SKM-1 treated with dmso at 0.1 percent for 144 hours (cell line): Measurements from ENCODE around the gene F5.
A peak's percentile ranks its signal among the peaks of the same experiment; 100 is the strongest.

Experiments
- DNase-seq: peaks from one replicate; lab custom pipeline; 2025; ENCODE audit not compliant: unreplicated experiment; lab: John Stamatoyannopoulos, UW

Gene F5

GRCh38 chr1:169588785-169589485 lies 2.7 kb upstream of the F5 start:
- DNase-seq, result no peak

GRCh38 chr1:169588112-169588511 lies 1.8 kb upstream of the F5 start:
- DNase-seq, result no peak

- no peak for DNase-seq
Observed at GRCh38 chr1:169586067-169586394, 250 bp downstream of the F5 start.

- DNase-seq, result peak; percentile 78
Observed at GRCh38 chr1:169585181-169585580, 1.1 kb downstream of the F5 start.

- DNase-seq, result no peak
Observed at GRCh38 chr1:169584483-169585144, 1.7 kb downstream of the F5 start.

- no peak for DNase-seq
Observed at GRCh38 chr1:169577981-169578738, 8.1 kb downstream of the F5 start.

- DNase-seq, result no peak
Observed at GRCh38 chr1:169576935-169577331, 9.3 kb downstream of the F5 start.

- DNase-seq, result no peak
Observed at GRCh38 chr1:169576241-169576934, 9.9 kb downstream of the F5 start.

- no peak for DNase-seq
Observed at GRCh38 chr1:169574336-169574735, 11.9 kb downstream of the F5 start.

- DNase-seq, result no peak
Observed at GRCh38 chr1:169572187-169572586, 14.1 kb downstream of the F5 start.

GRCh38 chr1:169571450-169571849 lies 14.8 kb downstream of the F5 start:
- no peak for DNase-seq

- no peak for DNase-seq
Observed at GRCh38 chr1:169570172-169570574, 16.1 kb downstream of the F5 start.

GRCh38 chr1:169568497-169568896 lies 17.8 kb downstream of the F5 start:
- DNase-seq, result no peak

GRCh38 chr1:169565335-169566271 lies 20.7 kb downstream of the F5 start:
- no peak for DNase-seq

- DNase-seq, result no peak
Observed at GRCh38 chr1:169563650-169564049, 22.6 kb downstream of the F5 start.

- no peak for DNase-seq
Observed at GRCh38 chr1:169563019-169563615, 23.2 kb downstream of the F5 start.

- DNase-seq, result no peak
Observed at GRCh38 chr1:169561692-169562091, 24.6 kb downstream of the F5 start.

- no peak for DNase-seq
Observed at GRCh38 chr1:169557131-169557530, 29.1 kb downstream of the F5 start.

- DNase-seq, result peak; percentile 77
Observed at GRCh38 chr1:169550294-169550693, 36.0 kb downstream of the F5 start.

- DNase-seq, result no peak
Observed at GRCh38 chr1:169548282-169548681, 38.0 kb downstream of the F5 start.
